Peyer's patch (tissue), 4 donors: ENCODE data around the gene GSTT2B.
"Not testable (repeated sequence)": the region's sequence is repeated elsewhere in the genome, so short reads cannot be mapped to it uniquely, and the experiment has no call there.

Source experiments
- CTCF ChIP-seq, 6 experiments: fragments of 450-650 bp in 4 of 6; fragments of 200-600 bp in 2 of 6; sonication (generic) in 1 of 6; IDR thresholded peaks; one replicate each; pipeline ENCODE4 v1.5.1; 2017 to 2019; ENCODE audit warnings: antibody characterized with exemption in 6 of 6, mild to moderate bottlenecking in 3 of 6, moderate library complexity in 1 of 6
- POLR2A ChIP-seq, 2 donors: fragments of 450-650 bp; IDR thresholded peaks; one replicate each; pipeline ENCODE4 v1.5.1; 2017; ENCODE audit warnings: antibody characterized with exemption in 2 of 2, mild to moderate bottlenecking in 2 of 2, moderate library complexity in 2 of 2

- not testable (repeated sequence) for TF ChIP-seq CTCF, POLR2A (IDR thresholded peaks at IDR 0.05)
These were observed 16.3 kb upstream of the GSTT2B start for GRCh38 chr22:23977304-23977703.
